HEK293 (cell line): ENCODE data around the gene PYGO2.

Experiments used
- GLI4 ChIP-seq: fragments of 450-650 bp; formaldehyde crosslinking; IDR thresholded peaks from 2 replicates; pipeline ENCODE4 v1.5.1; 2016; ENCODE audit warnings: missing biosample characterization, missing genetic modification characterization
- GLIS2 ChIP-seq: fragments of 450-650 bp; formaldehyde crosslinking; IDR thresholded peaks from 2 replicates; pipeline ENCODE4 v1.5.1; 2016; ENCODE audit warnings: missing biosample characterization, missing genetic modification characterization
- INSM2 ChIP-seq: fragments of 450-650 bp; formaldehyde crosslinking; IDR thresholded peaks from 2 replicates; pipeline ENCODE4 v1.5.1; 2016; ENCODE audit warnings: missing biosample characterization, missing genetic modification characterization
- KLF10 ChIP-seq: fragments of 450-650 bp; IDR thresholded peaks from 2 replicates; pipeline ENCODE4 v1.5.1; 2018; ENCODE audit warnings: missing biosample characterization, mild to moderate bottlenecking, missing genetic modification characterization
- REST ChIP-seq: fragments of 450-650 bp; formaldehyde crosslinking; IDR thresholded peaks from 2 replicates; pipeline ENCODE4 v1.5.1; 2016; ENCODE audit warnings: missing biosample characterization, missing genetic modification characterization
- ZBTB10 ChIP-seq: fragments of 450-650 bp; formaldehyde crosslinking; IDR thresholded peaks from 2 replicates; pipeline ENCODE4 v1.5.1; 2016; ENCODE audit warnings: missing biosample characterization, missing genetic modification characterization
- ZBTB20 ChIP-seq: fragments of 450-650 bp; formaldehyde crosslinking; IDR thresholded peaks from 2 replicates; pipeline ENCODE4 v1.5.1; 2016; ENCODE audit warnings: missing biosample characterization, missing genetic modification characterization
- ZEB2 ChIP-seq: fragments of 450-650 bp; formaldehyde crosslinking; IDR thresholded peaks from 2 replicates; pipeline ENCODE4 v1.5.1; 2016; ENCODE audit warnings: missing biosample characterization, missing genetic modification characterization
- ZFP37 ChIP-seq: fragments of 450-650 bp; formaldehyde crosslinking; IDR thresholded peaks from 2 replicates; pipeline ENCODE4 v1.5.1; 2016; ENCODE audit warnings: missing biosample characterization, missing genetic modification characterization
- ZFP69B ChIP-seq: fragments of 450-650 bp; formaldehyde crosslinking; IDR thresholded peaks from 2 replicates; pipeline ENCODE4 v1.5.1; 2016; ENCODE audit warnings: missing biosample characterization, missing genetic modification characterization
- ZNF10 ChIP-seq: fragments of 450-650 bp; formaldehyde crosslinking; IDR thresholded peaks from 2 replicates; pipeline ENCODE4 v1.5.1; 2017; ENCODE audit warnings: missing biosample characterization, missing genetic modification characterization
- ZNF24 ChIP-seq: fragments of 450-650 bp; formaldehyde crosslinking; IDR thresholded peaks from 2 replicates; pipeline ENCODE4 v1.5.1; 2016; ENCODE audit warnings: missing biosample characterization, missing genetic modification characterization
- ZNF280D ChIP-seq: fragments of 450-650 bp; formaldehyde crosslinking; IDR thresholded peaks from 2 replicates; pipeline ENCODE4 v1.5.1; 2016; ENCODE audit warnings: missing biosample characterization, missing genetic modification characterization
- ZNF292 ChIP-seq: fragments of 450-650 bp; formaldehyde crosslinking; IDR thresholded peaks from 2 replicates; pipeline ENCODE4 v1.5.1; 2016; ENCODE audit warnings: low read depth, missing biosample characterization, missing genetic modification characterization, borderline replicate concordance
- ZNF501 ChIP-seq: fragments of 450-650 bp; formaldehyde crosslinking; IDR thresholded peaks from 2 replicates; pipeline ENCODE4 v1.5.1; 2016; ENCODE audit warnings: missing biosample characterization, missing genetic modification characterization
- ZNF561 ChIP-seq: fragments of 450-650 bp; IDR thresholded peaks from 2 replicates; pipeline ENCODE4 v1.5.1; 2018; ENCODE audit warnings: missing biosample characterization, missing genetic modification characterization, borderline replicate concordance
- ZNF596 ChIP-seq: fragments of 450-650 bp; IDR thresholded peaks from 2 replicates; pipeline ENCODE4 v1.5.0; 2018; ENCODE audit warnings: missing biosample characterization, mild to moderate bottlenecking, missing genetic modification characterization, moderate library complexity
- ZNF600 ChIP-seq: fragments of 450-650 bp; formaldehyde crosslinking; IDR thresholded peaks from 2 replicates; pipeline ENCODE4 v1.5.1; 2016; ENCODE audit warnings: missing biosample characterization, missing genetic modification characterization
- ZNF610 ChIP-seq: fragments of 450-650 bp; formaldehyde crosslinking; IDR thresholded peaks from 2 replicates; pipeline ENCODE4 v1.5.1; 2016; ENCODE audit warnings: missing biosample characterization, missing genetic modification characterization, borderline replicate concordance
- ZNF621 ChIP-seq: fragments of 450-650 bp; formaldehyde crosslinking; IDR thresholded peaks from 2 replicates; pipeline ENCODE4 v1.5.1; 2017; ENCODE audit warnings: missing biosample characterization, missing genetic modification characterization
- ZNF791 ChIP-seq: fragments of 450-650 bp; formaldehyde crosslinking; IDR thresholded peaks from 2 replicates; pipeline ENCODE4 v1.5.1; 2016; ENCODE audit warnings: missing biosample characterization, missing genetic modification characterization
- ZSCAN30 ChIP-seq: fragments of 450-650 bp; IDR thresholded peaks from 2 replicates; pipeline ENCODE4 v1.5.1; 2018; ENCODE audit warnings: missing biosample characterization, mild to moderate bottlenecking, missing genetic modification characterization, moderate library complexity
- ZSCAN5A ChIP-seq: fragments of 450-650 bp; formaldehyde crosslinking; IDR thresholded peaks from 2 replicates; pipeline ENCODE4 v1.5.1; 2016; ENCODE audit warnings: missing biosample characterization, missing genetic modification characterization

Gene PYGO2

GRCh38 chr1:155002464-155003226 lies 41.1 kb upstream of the PYGO2 start, which contains the start of gene ZBTB7B (continued):
- TF ChIP-seq ZNF280D (tag by site-specific recombination) (no peak), ZBTB10 (tag by site-specific recombination) (peak; percentile 99), ZNF561 (tag by site-specific recombination) (no peak), ZNF596 (tag by site-specific recombination) (no peak), INSM2 (tag by site-specific recombination) (no peak), ZFP37 (tag by site-specific recombination) (no peak), GLI4 (tag by site-specific recombination) (no peak), ZNF24 (tag by site-specific recombination) (0 out of 2 replicates have a peak, but pooled peaks have one; percentile 12), ZEB2 (no peak), ZNF791 (tag by site-specific recombination) (no peak), ZBTB20 (tag by site-specific recombination) (no peak; the same call in 1 of the 2 replicates), ZNF501 (no peak), ZFP69B (tag by site-specific recombination) (peak; percentile 32; the same call in 1 of the 2 replicates), ZNF600 (tag by site-specific recombination) (0 out of 2 replicates have a peak, but pooled peaks have one; percentile 8), GLIS2 (tag by site-specific recombination) (peak; percentile 44; the same call in 1 of the 2 replicates), ZNF610 (tag by site-specific recombination) (no peak), ZNF10 (tag by site-specific recombination) (no peak), KLF10 (tag by site-specific recombination) (no peak), REST (tag by site-specific recombination) (0 out of 2 replicates have a peak, but pooled peaks have one; percentile 13), ZNF292 (tag by site-specific recombination) (no peak), ZSCAN30 (tag by site-specific recombination) (no peak), ZSCAN5A (tag by site-specific recombination) (no peak), ZNF621 (tag by site-specific recombination) (no peak)
